Upper lobe of left lung (tissue), 6 donors: Measurements from ENCODE around the gene TMPRSS13. TPM values are rescaled to one million over a fixed set of nuclear protein-coding genes. Genes with fewer than 3 reads are reported as not detected.

Experiments used
- ATAC-seq, 2 donors: fragments of 200-7000 bp; cut with Tn5 transposase; one replicate each; pipeline ENCODE4 v1.9.1; 2022; ENCODE audit warnings: mild to moderate bottlenecking in 2 of 2, moderate library complexity in 2 of 2; ENCODE audit not compliant: low FRiP score in 2 of 2
- DNase-seq, 2 donors: peaks; one replicate each; pipeline ENCODE4 v3.0.0-alpha.2; 2019 to 2020
- H3K27ac ChIP-seq, 4 donors: fragments of 200-600 bp; sonication (generic); one replicate each; pipeline ENCODE4 v1.5.1; 2016 to 2019
- H3K27me3 ChIP-seq, 4 donors: fragments of 200-600 bp; sonication (generic); one replicate each; pipeline ENCODE4 v1.5.1; 2017 to 2019
- H3K36me3 ChIP-seq, 4 donors: fragments of 200-600 bp; sonication (generic); one replicate each; pipeline ENCODE4 v1.5.1; 2016 to 2019
- H3K4me1 ChIP-seq, 4 donors: fragments of 200-600 bp; sonication (generic); one replicate each; pipeline ENCODE4 v1.5.1; 2018 to 2019
- H3K4me3 ChIP-seq, 4 donors: fragments of 200-600 bp; sonication (generic); one replicate each; pipeline ENCODE4 v1.5.1; 2017 to 2019; ENCODE audit warnings: mild to moderate bottlenecking in 2 of 4, moderate library complexity in 1 of 4
- H3K9me3 ChIP-seq, 4 donors: fragments of 200-600 bp; sonication (generic); one replicate each; pipeline ENCODE4 v1.5.1; 2018 to 2019
- CTCF ChIP-seq, 6 experiments: fragments of 450-650 bp in 4 of 6; fragments of 200-600 bp in 2 of 6; sonication (generic) in 2 of 6; IDR thresholded peaks; one replicate each; pipeline ENCODE4 v1.5.1; 2016 to 2019; ENCODE audit warnings: antibody characterized with exemption in 6 of 6
- EP300 ChIP-seq, 4 donors: sonication (generic); formaldehyde crosslinking; IDR thresholded peaks; one replicate each; pipeline ENCODE4 v1.5.1; 2017; ENCODE audit warnings: antibody characterized with exemption in 4 of 4, control low read depth in 2 of 4
- POLR2A ChIP-seq, 4 donors: fragments of 450-650 bp; IDR thresholded peaks; one replicate each; pipeline ENCODE4 v1.5.1; 2016 to 2017; ENCODE audit warnings: antibody characterized with exemption in 4 of 4, mild to moderate bottlenecking in 2 of 4
- POLR2AphosphoS5 ChIP-seq, 2 donors: sonication (generic); formaldehyde crosslinking; IDR thresholded peaks; one replicate each; pipeline ENCODE4 v1.5.1; 2017; ENCODE audit warnings: antibody characterized with exemption in 2 of 2
- WGBS, 2 donors: methylation state at CpG; one replicate each; pipeline ENCODE4 v1.1.5; 2017 to 2018; 5-methylcytosine and 5-hydroxymethylcytosine counted together
- total RNA-seq, 6 donors: library from RNA; depleted of rRNA in 4 of 6; stranded (reverse); fragments of >200 nt in 4 of 6; gene quantifications; one replicate each; pipeline versions ENCODE4 v1.1.0 to v1.2.1, GENCODE V29; 2016 to 2021
- donor health status: DM: no; HTN: no; CAD: no; lungs with moderate emphysema.
- donor health status: DM: no; HTN: yes; CAD: no; lungs with severe emphysema.

The TMPRSS13 gene
- total RNA-seq, 6 donors from 2014 or later, result 4.6 to 26.2 (median 6.1) TPM

- DNase-seq, result peak in 1 of 2 donors; percentile 46
- no peak for TF ChIP-seq POLR2AphosphoS5 (IDR thresholded peaks at IDR 0.05)
- TF ChIP-seq EP300 (IDR thresholded peaks at IDR 0.05), result no peak
- TF ChIP-seq POLR2A (IDR thresholded peaks at IDR 0.05), result no peak
- Histone ChIP-seq H3K9me3 (no peaks in the 10 kb centered on the region), H3K27ac (no peak overlapping the region), H3K36me3 (no peaks in the 10 kb centered on the region), H3K27me3 (no peaks in the 10 kb centered on the region), H3K4me1 (peaks cover 0 to 3% (median 0%) of the 10 kb centered on the region in 4 donors), H3K4me3 (no peak overlapping the region)
- ATAC-seq, result no peak
- 94% methylated on average over 14 to 17 of the region's 17 CpGs for WGBS, 2 donors
These were observed 10.6 kb downstream of the TMPRSS13 start for GRCh38 chr11:117918366-117919255.

GRCh38 chr11:117917591-117918151 is 11.5 kb downstream of the TMPRSS13 start:
- DNase-seq (no peak), ATAC-seq (no peak)
- Histone ChIP-seq H3K4me1 (peaks cover 0 to 3% (median 0%) of the 10 kb centered on the region in 4 donors), H3K27me3 (no peaks in the 10 kb centered on the region), H3K27ac (no peak overlapping the region), H3K4me3 (no peak overlapping the region), H3K9me3 (no peaks in the 10 kb centered on the region), H3K36me3 (no peaks in the 10 kb centered on the region)
- TF ChIP-seq POLR2AphosphoS5 (IDR thresholded peaks at IDR 0.05), result no peak
- no peak for TF ChIP-seq POLR2A (IDR thresholded peaks at IDR 0.05)
- no peak for TF ChIP-seq EP300 (IDR thresholded peaks at IDR 0.05)
- TF ChIP-seq CTCF (IDR thresholded peaks at IDR 0.05), result no peak
- WGBS, 2 donors, result 95 to 96% methylated on average over 2 to 5 of the region's 5 CpGs

- H3K9me3 ChIP-seq, result no peaks in the 10 kb centered on the region
- no peaks in the 10 kb centered on the region for H3K27me3 ChIP-seq
- no peak for TF ChIP-seq EP300 (IDR thresholded peaks at IDR 0.05)
- no peak for TF ChIP-seq CTCF (IDR thresholded peaks at IDR 0.05)
- TF ChIP-seq POLR2AphosphoS5 (IDR thresholded peaks at IDR 0.05), result no peak
- no peak for TF ChIP-seq POLR2A (IDR thresholded peaks at IDR 0.05)
- peak in 1 of 2 donors; percentile 47 for DNase-seq
- no peak overlapping the region for H3K27ac ChIP-seq
- H3K4me1 ChIP-seq, result peaks cover 0 to 3% (median 0%) of the 10 kb centered on the region in 4 donors
- 96 to 99% methylated on average over 9 to 11 of the region's 11 CpGs for WGBS, 2 donors
- ATAC-seq, result no peak
- no peaks in the 10 kb centered on the region for H3K36me3 ChIP-seq
- H3K4me3 ChIP-seq, result no peak overlapping the region
These were observed 12.2 kb downstream of the TMPRSS13 start for GRCh38 chr11:117916956-117917355.

DNA sequence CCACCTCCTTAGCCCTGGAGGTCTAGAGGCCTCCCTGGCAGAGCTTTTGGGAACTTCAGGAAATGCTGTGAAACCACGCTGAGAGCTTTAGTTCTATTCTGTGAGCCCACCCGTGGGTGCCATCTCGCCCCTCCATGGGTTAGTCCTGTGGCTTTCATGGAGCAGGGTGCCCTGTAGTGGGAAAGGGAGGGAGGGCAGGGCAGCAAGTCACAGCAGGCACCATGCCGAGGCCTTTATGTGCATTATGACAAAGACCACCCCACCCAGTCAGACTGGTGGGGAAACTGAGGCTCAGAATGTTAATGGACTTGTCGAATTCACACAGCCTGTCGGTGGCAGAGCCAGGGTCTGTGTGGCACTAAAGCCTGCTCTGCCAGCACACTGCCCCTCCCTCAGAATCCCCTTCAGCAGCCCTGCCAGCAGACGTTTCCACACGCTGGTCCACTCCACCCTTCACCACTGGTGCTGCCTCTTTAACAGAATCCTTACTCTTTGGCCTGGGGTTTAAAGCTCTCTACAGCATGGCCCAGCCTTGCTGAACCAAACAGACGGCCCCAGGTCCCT is 13.4 kb downstream of the TMPRSS13 start:
- H3K9me3 ChIP-seq, result no peaks in the 10 kb centered on the region
- H3K27ac ChIP-seq, result no peak overlapping the region
- H3K4me3 ChIP-seq, result no peak overlapping the region
- peaks cover 0 to 1% (median 0%) of the 10 kb centered on the region in 4 donors for H3K36me3 ChIP-seq
- H3K27me3 ChIP-seq, result no peaks in the 10 kb centered on the region
- H3K4me1 ChIP-seq, result peaks cover 0 to 3% (median 0%) of the 10 kb centered on the region in 4 donors
- TF ChIP-seq CTCF (IDR thresholded peaks at IDR 0.05), result no peak
- ATAC-seq (no peak), DNase-seq (peak in 1 of 2 donors; percentile 14)
- 88% methylated on average over 6 to 9 of the region's 9 CpGs for WGBS, 2 donors

- H3K4me3 ChIP-seq, result no peak overlapping the region
- DNase-seq, result no peak
- 71% methylated on average over 7 to 10 of the region's 10 CpGs for WGBS, 2 donors
- H3K27me3 ChIP-seq, result no peaks in the 10 kb centered on the region
- no peaks in the 10 kb centered on the region for H3K9me3 ChIP-seq
- H3K4me1 ChIP-seq, result peaks cover 0 to 3% (median 0%) of the 10 kb centered on the region in 4 donors
- no peak overlapping the region for H3K27ac ChIP-seq
- TF ChIP-seq CTCF (IDR thresholded peaks at IDR 0.05) (no peak), POLR2AphosphoS5 (IDR thresholded peaks at IDR 0.05) (no peak), POLR2A (IDR thresholded peaks at IDR 0.05) (no peak), EP300 (IDR thresholded peaks at IDR 0.05) (no peak)
- H3K36me3 ChIP-seq, result peaks cover 0 to 2% (median 0%) of the 10 kb centered on the region in 4 donors
- no peak for ATAC-seq
These were observed 14.1 kb downstream of the TMPRSS13 start for GRCh38 chr11:117914991-117915618.
